Cerebellar nuclear complex (tissue), 1 donor: Measurements from ENCODE around the gene ZNF554.
"Not testable (repeated sequence)": the region's sequence is repeated elsewhere in the genome, so short reads cannot be mapped to it uniquely, and the experiment has no call there.

ENCODE experiments used
- DNase-seq, 2 experiments: peaks; one replicate each; lab custom pipeline; 2025; lab: John Stamatoyannopoulos, UW

The ZNF554 gene

DNA sequence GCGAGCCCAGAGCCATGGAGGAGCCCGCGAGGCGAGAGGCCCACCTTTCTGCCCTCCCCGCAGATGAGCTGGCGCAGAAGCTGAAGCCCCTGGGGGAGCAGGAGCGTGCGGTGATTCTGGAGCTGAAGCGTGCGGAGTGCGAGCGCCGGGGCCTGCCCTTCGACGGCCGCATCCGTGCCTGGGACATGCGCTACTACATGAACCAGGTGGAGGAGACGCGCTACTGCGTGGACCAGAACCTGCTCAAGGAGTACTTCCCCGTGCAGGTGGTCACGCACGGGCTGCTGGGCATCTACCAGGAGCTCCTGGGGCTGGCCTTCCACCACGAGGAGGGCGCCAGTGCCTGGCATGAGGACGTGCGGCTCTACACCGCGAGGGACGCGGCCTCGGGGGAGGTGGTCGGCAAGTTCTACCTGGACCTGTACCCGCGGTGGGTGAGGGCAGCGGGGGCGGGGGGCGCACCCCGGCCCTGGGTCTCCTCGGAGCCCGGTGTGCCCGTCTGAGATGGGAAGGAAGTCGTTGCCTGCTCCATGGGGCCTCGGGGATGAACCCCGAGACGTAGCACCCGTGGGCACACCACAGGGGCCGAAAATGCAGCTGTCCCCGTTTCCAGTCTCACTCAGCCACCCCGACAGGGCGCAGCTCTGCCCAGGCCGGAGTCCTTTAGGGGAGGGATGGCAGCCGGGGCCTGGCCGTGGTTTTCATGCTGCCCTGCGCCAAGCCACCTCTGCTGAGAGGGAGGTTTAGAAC, 12.1 kb upstream of the ZNF554 start:
- no peak for DNase-seq

DNA sequence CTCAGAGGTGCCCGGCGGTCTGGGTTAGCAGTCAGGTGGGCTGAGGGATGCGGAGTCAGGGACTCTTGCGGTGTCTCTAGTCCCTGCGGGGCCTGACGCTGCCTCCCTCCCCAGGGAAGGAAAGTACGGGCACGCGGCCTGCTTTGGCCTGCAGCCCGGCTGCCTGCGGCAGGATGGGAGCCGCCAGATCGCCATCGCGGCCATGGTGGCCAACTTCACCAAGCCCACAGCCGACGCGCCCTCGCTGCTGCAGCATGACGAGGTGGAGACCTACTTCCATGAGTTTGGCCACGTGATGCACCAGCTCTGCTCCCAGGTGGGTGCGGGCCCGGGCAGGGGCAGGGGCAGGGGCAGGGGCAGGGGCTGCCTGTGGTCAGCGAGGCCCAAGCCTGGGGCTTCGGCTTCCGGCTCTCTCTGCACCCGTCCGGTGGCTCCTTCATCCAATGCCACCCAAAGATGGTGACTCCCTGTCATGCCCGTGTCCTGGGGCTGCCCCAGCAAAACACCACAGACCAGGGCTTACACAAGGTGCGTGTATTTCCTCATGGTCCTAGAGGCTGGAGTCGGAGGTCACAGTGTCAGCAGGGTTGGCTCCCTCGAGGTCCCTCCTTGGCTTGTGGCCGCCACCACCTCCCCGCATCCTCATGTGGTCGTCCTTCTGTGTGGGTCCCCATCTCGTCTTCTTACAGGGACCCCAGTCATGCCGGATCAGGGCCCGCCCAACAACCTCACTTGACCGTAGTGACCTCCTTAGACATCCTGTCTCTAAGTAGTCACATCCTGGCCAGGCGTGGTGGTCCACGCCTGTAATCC, 11.3 kb upstream of the ZNF554 start:
- no peak for DNase-seq

DNA sequence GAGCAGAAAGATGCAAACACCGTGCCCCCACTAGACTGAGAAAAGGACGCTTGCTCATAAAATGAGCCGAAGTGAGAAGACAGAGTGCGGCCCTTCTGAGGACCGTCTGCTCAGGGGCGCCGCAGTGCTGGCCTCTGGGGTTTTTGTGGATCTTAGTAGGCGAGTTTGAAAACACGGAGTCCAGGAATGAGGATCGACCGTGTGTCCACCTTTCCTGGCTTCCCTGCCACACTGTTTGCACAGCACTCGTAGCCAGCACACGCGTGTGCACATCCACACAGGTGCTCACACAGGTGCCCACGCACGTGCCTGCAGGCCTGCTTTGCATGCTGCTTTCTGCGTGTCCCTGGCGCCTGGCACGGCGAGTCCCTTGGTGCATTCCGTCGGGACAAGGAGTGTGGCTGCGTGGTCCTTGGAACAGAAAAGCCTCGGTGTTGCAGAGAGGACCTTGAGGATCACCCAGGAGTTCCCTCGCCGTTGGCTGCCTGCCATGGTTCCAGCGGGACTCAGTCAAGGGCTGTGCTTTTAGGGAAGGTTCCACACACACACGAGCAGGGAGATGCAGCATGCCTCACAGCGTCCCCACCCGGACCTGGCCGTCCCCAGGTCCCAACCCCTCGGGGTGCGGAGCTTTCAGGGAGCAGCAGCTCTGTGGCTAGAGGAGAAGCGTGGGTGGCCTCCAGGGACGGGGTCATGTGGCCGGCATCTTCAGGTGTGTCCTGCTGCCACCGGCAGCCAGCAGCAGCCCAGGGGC, 10.1 kb upstream of the ZNF554 start:
- DNase-seq, result no peak

DNA sequence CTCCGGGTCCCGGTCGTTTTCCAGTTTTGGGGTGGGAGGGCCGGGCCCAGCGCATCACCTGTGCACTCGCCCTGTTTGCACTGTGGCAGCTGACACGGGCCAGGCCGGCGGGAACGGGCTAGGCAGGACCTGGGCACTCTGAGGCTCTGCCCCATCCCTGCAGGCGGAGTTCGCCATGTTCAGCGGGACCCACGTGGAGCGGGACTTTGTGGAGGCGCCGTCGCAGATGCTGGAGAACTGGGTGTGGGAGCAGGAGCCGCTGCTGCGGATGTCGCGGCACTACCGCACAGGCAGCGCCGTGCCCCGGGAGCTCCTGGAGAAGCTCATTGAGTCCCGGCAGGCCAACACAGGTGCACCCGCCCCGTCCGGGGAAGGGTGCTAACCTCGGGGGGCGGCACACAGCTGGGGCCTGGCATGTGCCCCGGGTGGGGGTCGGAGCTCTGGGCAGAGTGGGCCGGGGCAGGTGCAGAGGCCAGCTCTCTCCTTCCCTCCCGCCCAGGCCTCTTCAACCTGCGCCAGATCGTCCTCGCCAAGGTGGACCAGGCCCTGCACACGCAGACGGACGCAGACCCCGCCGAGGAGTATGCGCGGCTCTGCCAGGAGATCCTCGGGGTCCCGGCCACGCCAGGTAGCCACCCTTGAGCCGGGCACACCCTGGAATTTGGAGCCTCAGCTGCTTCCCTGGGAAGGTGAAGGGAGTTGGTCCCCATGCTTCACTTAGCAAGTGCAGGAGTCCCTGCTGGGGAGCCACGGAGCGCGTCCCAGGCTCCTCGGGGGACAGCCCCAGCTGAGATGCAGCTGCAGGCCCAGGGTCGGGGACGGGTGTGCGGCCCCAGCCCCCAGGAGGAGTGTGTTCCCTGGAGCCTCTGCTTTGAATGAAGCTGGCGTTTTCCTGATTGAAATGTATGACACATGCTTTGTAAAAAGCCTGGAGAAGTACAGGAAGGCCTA, 9.3 kb upstream of the ZNF554 start:
- no peak for DNase-seq

DNA sequence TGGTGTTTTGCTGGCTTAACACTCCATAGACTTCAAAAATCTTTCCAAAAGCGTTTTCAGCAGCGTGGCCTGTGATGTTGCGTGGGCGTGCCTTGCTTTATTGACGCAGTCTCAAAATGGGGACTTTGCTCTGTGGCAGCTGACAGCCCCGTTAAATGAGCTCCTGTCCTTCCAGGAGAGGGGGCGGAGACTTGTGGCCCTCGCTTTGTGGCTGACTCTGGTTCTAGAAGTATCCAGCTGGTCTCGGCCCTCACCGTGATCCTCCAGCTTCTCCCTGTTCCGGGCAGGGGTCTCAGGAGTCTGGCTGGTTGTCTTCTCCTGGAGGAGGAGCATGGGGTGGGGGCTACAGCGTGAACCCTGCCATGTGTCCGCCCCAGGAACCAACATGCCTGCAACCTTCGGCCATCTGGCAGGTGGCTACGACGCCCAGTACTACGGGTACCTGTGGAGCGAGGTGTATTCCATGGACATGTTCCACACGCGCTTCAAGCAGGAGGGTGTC, 8.4 kb upstream of the ZNF554 start:
- DNase-seq, result no peak

DNA sequence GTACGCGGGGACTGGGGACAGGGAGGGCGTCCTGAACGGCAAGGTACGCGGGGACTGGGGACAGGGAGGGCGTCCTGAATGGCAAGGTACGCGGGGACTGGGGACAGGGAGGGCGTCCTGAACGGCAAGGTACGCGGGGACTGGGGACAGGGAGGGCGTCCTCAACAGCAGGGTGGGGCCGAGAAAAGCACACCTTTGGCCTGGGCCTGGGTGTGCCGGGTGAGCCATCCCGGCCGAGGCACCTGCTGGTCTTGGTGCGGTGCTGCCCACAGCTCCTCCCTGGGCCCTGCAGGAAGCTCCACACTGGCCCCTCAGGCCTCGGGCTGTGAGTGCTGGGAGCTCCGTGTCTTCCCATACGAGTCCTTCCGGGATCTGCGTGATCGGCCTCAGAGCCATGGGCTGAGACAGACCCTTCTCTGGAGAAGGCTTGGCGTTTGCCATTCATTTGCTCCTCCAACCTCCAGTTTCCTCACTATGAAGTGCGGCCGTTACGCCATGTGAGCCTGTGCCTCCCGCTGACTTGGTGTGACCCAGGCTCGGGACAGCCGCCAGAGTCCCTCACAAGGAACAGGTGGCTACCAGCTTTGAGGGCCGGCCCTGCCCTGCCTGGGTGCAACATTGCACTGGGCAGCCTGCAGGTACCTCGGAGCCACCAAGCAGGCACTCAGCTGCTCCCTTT, 7.8 kb upstream of the ZNF554 start:
- peak in 1 of 2 experiments; percentile 22 for DNase-seq

DNA sequence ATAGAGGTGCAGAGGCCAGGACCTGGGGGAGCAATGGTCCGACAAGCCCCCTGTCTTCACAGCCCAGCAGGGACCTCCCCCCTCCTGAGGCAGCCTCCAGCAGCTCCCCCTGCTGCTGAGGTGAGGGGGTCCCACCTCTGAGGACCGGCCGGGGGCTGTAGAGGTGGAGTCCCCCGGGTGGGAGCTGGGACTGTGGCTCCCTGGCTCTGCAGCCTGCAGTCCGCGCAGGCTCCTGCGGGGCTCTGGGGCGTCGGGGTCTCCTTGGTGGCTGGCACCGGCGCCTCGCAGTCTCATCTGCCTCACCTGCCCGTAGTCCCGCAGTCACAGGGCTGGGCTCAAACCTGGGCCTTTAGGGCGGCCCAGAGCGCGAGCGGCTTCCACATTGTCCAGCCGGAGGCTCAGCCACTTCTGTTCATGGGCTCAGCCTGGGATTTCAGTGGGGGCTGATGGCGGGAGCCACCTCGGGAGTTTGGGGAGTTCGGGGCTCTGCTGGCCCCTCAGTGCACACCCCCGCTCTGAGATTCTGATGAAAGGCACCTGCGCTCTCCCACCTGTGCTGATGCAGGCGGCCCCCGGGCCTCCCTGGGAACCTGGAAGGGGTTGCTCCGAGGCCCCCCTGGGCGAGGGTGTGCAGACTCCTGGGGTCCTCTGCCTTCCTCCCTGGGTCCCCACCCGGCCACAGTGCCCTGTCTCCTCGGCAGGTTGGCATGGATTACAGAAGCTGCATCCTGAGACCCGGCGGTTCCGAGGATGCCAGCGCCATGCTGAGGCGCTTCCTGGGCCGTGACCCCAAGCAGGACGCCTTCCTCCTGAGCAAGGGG, 7.0 kb upstream of the ZNF554 start:
- no peak for DNase-seq

DNA sequence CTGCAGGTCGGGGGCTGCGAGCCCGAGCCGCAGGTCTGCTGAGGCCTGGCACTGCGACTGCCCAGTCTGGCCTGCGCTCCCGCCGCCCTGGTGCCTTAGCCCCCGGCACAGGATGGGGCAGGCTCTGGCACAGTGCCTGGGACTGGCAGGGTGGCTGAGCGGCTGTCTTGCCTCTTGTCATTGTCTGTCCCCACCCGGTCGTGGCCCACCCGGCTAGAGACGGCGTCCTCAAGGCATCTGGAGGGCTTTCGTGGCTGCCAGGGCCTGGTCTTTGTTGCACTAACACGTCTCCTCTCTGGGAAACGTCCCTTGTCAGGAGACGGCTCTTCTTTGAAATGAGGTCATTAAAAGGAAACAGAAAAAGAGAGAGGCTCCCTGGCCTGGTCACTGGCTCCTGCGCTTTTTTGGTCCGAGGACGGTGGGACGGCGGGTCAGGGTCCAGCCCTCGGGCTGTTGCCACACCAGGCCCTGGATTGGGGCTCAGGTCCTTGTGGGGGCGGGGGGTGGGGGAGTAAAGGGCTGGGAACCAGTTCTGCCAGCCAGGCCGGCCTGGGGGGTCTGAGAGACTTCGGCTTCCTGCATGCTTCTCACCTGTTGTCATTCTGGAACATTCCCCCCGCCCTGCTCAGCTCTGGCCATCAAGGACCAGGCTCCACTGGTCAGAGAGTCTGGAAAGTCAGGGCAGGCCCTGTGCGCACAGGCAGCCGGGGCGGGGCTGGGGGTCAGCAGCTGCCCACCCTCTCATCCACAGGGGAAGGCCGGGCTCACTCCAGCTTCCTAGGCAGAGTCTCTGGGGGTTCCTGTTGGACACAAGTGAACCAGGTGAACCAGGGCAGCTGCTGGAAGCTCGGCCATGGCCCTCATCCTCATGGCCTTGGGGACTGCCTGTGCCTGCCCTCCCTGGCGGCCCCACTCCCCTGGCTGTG, 6.2 kb upstream of the ZNF554 start:
- no peak for DNase-seq

DNA sequence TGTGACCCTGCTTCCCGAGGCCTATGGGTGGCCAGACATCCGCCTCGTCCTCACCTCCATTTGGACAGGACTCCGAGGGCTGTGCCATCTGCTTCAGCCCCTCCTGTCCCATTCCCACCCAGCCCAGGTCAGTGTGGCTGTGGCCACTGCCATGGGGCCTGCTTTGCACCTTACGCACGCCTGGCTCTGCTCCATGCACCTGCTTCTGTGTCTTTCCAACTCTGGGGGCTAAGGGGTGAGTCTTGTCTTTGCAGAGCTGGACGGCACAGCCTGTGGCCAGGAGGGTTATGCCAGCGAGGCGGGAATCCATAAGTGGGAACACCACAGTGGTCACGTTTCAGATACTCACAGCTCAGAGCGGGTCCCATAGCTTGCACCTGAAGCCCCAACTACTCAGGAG, 5.2 kb upstream of the ZNF554 start:
- DNase-seq, result no peak

DNA sequence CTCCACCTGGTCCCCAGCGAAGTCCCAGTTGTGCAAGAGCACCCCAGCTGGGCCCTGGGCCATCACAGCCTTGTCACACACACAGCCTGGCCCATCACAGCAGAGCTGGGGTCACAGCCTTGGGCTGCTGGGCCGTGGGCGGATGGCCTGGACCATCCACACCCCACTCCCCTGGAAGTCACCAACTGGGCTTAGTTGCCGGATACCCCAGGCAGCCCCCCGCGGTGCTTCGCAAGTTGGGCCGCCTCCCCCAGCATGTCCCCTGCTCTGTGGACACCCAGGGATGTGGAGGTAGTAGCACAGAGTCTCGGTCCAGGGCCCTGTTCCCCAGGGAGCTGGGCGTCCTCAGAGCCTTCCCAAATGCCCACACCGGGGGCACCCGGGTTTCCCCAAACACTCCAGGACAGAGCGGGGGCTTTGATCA, 4.5 kb upstream of the ZNF554 start:
- no peak for DNase-seq

DNA sequence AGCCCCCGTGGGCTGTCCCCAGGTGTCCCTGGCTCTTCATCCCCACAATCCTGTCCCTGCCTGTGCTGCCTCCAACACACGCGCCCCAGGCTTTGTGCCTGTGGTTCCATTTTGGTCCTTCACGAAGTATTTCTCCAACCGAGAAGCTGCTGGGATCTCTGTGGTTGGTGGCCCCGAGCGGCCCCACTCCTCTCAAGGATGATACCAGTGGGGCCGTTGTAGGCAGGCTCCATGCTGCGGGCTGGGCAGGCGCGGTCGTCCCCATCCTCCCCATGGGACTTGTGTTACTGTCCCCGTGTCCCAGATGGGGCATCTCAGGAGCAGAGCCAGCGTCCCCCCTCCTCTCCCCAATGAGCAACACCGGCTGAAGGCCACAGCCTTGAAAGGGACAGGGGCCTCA, 3.7 kb upstream of the ZNF554 start:
- DNase-seq, result no peak

DNA sequence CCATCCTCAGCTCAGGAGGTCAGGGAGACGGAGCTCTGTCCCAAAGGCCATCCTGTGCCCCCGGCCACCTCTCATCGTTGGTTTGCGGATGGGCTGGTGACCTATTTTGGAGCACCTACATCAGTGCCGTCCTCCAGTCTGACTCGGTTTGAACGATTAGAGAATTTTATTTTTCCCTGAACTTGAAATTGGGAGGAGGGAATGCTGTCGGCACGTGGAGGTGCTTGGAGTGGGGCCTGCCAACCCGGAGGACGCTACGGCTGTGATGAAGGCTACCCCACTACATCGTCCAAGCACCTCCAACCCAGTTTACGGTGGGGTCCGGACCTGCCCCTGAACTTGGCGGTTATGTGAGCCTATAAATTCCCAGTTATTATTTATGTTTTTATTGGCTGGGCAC, 3.0 kb upstream of the ZNF554 start:
- DNase-seq, result no peak

DNA sequence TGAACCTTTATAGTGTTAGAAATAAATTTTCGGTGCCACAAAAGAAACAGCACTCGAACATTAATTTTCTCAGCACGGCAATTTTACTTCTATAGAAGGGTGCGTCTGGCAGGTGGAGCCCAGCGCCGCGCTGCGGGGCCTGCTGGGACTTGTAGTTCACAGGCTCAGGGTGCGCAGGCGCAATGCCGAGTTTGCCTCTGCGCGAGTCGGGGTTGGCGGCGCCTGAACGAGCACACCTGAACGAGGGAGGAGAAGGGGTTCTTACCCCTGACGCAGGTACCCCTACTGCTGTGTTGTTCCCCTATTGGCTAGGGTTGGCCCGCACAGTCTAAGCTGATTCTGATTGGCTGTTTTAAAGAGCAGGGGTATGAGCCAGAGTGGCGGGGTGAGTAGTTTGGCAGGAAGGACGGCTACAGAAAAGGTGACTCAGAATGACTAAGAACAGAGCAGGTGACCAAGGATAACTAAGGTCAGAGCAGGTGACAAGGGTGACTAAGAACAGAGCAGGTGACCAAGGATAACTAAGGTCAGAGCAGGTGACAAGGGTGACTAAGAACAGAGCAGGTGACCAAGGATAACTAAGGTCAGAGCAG, 2.3 kb upstream of the ZNF554 start:
- not testable (repeated sequence) for DNase-seq

DNA sequence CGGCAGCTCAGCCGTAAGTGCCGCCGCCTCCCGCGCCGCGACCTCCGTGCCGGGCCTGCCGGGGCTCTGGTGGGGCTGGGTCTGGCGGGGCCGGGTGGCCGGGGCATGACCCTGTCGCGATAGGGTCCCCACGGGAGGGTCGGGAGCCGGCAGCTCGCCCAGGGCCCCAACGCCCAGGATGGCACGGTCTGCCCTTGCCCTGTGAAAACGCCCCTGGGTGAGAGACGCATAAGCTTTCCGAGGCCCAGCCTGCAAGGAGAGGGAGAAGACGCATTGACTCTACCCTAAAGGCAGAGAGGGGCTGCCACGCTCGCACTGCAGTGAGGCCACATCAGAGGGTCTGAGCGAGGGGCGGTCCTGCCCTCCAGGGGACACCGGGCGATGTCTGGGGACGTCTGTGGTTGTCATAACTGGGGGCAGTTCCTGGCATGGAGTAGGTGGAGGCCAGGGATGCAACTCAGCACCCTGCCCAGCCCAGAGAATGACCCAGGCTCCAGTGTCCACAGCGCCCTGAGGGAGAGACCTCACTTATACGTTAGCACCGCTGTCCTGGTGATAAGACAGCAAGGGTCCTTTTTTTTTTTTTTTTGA, 539 bp downstream of the ZNF554 start:
- no peak for DNase-seq

DNA sequence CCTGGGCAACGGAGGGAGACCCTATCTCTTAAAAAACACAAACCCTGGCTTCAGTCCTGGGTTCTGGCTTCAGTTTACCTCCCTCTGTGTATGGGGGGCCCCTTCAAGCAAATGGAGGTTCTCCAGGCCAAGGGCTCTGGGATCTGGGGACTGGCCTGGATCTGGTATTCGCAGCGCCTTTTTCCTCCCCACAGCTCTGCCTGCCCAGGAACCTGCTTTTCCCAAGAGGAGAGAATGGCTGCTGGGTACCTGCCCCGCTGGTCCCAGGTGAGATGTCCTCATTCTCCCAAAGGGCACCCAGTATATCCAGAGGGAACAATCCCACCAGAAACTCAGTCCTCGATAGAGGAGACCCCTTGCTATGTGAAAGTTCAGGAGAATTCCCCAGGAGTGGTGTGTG, 3.2 kb downstream of the ZNF554 start:
- DNase-seq, result no peak

DNA sequence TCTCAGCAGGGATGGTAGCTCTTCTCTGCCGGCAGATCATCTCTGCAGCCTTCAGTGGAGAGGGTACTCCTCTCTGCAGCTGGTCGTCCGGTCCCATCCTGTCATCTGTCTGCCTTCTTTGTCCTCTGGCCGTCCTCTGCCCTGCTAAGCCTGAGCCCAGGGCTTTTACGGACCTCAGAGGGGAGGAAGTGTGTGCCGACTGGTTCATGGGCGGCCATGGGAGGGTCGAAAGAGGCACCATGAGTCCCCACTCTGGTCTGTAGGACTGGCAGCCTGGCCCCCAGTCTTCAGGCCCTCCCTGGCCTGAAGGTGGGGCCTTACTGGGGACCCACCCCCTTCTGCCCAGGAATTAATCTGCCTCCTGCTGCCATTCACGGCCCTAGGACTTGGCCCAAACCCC, 4.0 kb downstream of the ZNF554 start:
- no peak for DNase-seq

DNA sequence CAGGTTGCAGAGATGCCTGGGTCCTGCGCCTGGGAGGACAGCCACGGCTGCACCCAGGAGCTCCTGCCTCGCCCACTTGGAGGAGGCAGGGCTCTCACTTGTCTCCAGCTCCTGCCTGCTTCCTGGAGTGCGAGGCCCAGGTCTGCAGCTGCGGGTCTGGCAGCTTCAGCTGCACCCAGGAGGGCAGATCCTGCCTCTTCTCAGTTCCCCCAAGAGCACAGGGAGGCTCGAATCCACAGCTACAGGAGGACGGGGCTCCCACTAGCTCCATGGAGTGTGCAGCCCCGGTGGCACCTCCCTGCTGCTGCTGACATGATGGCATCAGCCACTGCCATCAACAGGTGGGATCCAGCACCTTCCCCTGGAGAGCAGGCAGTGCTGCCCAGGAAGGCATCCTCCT, 4.5 kb downstream of the ZNF554 start:
- DNase-seq, result no peak

DNA sequence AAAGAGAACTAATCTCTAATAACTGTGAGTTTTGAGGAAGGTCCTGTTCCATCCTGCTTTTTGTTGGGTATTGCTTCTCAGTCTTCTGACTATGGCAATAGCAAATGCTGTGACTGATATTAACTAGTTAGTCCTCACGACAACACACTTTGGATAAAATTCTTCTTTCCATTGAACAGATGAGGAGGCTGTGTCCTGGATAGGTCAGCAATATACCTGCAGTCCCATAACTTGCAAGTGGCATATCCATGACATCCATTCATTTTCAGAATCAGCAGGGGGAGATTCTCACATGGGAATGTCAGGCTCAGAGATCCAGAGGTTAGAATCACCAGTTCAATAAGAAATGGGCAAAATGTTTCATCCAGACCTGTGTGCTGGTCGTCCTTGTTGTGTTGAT, 7.4 kb downstream of the ZNF554 start:
- no peak for DNase-seq
